ENCODE results near the gene PPARG.

The PPARG gene

DNA sequence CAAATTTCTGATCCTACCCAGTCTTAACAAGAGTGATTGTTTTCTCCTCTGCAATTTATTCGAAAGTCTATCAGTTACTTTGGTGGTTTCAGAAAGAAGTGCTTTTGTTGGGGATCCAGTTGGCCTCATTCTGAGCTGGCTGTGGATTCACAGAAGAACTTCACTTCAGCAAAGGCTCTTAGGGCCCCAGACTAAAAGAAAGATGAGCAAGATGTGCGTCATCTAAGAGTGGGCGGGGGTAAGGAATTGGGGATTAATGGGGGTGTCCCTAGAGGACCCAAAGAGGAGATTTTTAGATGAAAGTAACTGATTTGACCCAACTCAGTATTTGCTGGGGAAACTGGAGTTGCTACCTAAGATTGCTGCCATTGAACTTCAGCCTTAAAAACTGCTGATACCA lies 131.5 kb downstream of the PPARG start:
- DNase-seq: no peak

DNA sequence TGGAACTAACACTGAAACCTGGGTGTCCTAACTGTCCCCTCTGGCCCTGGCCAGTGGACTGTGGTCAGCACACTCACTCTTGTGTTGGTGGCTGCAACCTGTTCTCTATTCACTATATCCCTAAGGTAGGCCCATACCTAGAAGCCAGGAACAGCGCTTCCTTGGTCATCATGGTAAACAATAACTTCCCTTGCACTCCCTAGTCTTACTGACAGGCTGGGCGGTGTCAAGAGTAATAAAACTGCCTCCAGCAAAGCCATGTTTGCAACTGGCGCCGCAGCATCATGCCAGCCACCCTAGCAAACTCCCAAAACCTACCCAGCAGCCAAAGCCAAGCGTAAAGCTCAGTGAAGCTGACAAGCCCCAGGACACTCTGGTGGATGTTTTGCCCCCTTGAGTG lies 132.3 kb downstream of the PPARG start:
- no peak for DNase-seq

DNA sequence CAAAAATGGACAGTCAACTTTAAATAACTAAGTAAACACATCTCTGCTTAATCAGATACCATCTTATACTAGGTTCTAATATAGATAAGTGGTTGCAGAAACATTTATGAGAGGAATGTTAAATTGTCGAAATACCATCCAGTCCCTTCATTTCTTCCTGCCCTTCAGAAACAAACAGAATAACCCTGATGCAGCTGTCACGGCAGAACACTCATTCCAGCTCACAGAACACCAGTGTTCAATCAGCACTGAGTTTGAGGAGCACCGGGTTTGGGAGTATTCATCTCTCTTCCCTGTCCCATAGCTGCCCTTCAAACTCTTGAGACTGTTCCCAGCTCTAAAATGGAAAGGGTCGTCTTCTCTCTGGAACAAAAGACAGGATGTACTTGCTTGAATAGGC lies 134.3 kb downstream of the PPARG start:
- no peak for DNase-seq

DNA sequence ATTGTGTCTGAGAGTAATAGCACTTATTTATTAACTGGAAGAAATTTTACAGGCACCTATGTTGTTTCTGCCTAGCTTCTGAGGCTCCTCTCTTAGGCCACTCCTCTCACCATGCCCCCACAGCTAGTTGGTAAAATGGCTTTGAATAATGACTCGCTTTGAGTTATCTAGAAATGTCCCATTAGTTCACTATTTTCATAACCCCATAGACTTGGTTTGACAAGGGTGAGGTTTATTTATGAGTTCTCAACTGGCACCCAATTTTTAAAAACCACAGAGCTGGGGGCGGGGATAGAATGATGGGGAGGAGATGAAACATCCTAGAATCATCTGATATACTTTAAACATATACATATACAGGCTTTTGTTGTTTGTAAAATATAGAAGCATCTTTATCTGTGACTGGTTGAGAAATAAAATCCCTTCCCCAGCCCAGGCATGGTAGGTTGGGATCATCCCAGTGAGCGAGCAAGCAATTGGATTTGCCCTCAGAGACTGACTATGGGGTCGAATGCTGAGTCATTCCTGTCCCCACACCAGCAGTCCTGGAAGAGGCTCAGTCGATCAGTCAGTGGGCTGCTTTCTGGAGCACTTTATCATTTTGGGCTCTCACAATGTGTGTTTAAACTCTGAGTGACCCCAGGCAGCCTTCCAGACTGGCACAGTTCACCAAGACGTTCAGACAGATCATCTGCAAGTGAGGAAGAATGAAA lies 135.2 kb downstream of the PPARG start:
- no peak for DNase-seq

DNA sequence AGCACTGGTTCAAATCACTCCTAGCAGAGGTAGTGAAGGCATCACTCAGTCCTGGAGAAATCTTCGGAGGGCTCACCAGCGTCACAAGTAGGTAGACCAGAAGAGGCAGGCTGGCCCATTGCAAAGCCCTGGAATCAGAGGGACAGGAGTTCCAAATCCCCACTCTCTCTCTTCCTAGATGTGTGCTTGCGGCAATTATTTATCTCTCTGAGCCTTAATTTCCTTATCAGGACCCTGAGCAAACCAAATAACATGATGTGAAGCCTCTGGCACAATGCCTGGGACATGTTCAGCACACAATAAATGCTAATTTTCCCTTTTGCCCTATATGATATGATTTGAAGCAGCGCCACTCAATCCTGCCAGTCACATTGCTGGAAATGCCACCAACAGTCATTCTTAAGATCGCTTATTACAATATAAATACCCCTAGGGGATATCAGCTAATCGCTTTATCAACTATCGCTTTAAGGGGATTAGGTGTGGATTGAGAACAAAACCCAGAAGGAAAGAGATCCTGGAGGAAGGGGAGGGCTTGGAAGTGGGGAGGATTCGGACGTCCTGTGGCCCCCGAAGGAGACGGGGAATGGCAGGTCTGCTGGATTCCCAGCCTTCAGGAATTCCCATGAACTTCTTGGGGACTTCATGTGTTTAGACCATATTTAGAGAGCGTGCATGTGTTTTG lies 135.9 kb downstream of the PPARG start:
- DNase-seq: no peak

DNA sequence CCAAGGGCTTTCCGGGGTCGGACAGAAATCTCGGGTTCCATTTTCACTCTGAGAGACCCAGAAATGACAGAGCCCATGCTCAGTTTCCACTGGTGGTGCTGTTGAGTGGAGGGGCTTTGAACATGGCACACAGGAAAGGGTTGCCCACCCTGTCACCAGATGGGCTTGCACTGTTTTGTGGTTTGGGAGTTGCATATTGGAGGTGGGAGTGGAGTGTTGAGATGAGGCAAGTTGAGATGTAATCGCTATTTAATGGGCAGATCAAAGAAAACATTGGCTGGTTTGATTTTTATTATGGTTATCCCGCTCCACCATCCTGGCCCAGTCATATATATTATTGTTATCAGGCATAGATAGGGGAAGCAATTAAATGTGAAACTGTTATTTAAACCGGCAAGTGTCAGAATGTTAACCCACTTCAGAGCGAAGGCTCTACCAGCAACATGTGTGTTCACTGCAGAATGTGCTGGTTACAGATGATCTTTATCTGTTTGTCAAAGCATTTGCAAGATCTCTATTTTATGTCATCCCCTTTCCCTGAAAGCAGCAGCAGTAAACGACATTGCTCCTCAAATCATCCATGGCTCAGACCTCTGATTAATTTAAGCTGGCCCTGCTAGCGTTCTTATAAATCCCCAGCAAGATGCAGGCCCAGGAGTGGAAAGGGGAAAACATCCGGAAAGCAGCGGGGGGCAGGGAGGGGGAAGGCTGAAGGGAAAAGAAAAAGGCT lies 137.1 kb downstream of the PPARG start:
- DNase-seq: no peak

DNA sequence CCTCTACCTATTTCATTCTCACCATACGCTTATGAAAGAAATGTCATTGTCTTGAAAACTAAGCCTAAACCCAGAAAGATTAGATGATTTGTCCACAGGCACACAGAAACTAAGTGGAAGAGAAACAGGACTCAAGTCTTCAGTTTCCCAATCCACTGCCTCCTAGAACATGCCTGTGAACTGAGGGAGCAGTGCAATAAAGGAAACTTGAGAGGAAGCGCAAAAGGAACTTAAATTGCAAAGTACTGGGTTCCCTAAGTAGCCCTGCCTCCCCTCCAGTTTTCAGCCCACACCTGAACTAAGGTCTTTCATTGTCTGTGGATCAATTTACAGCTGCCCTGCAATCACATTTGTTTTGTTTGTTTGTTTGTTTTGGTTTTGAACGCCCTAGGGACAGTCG lies 138.7 kb downstream of the PPARG start:
- no peak for DNase-seq

DNA sequence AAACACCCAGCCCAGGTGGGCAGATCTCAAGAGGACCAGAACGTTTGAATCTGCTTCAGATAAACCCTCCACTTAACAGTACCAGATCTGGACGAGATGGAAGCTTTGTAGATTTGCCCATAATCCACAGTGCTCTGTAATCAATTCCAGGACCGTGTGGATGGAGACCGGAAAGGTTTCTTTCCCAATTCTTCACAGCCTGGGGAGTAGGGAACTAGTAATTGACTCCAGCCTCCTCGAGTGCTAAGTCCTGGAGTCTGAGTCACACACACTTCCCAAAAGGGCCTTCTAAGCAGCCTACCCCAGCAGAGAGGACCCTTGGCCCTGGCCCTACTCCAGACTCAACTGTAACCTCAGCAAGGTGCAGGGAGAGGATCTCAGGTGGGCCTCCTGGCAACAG lies 139.3 kb downstream of the PPARG start:
- no peak for DNase-seq

DNA sequence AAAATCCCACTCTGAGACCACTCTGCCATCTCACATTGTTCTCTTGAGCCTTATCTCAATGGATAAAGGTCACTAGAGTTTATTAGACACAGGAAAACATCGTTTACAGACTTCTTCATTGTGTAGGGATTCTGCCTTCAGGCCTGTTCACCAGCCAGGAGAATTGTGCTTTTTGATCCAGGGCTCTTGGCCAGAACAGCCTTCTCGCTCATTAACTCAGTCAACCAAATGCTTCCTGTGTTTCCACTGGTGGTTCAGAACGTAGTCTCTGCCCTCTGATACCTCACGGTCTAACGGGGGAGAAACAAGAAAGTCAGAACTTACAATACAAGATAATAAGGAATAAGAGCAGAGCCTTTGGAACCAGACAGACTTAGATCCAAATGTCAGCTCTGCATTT lies 141.2 kb downstream of the PPARG start:
- no peak for DNase-seq

DNA sequence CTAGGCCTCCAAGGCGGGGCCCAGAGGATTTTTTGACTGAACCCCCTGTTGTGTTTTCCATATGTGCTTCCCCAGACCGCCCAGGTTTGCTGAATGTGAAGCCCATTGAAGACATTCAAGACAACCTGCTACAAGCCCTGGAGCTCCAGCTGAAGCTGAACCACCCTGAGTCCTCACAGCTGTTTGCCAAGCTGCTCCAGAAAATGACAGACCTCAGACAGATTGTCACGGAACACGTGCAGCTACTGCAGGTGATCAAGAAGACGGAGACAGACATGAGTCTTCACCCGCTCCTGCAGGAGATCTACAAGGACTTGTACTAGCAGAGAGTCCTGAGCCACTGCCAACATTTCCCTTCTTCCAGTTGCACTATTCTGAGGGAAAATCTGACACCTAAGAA lies 145.0 kb downstream of the PPARG start:
- DNase-seq: no peak

DNA sequence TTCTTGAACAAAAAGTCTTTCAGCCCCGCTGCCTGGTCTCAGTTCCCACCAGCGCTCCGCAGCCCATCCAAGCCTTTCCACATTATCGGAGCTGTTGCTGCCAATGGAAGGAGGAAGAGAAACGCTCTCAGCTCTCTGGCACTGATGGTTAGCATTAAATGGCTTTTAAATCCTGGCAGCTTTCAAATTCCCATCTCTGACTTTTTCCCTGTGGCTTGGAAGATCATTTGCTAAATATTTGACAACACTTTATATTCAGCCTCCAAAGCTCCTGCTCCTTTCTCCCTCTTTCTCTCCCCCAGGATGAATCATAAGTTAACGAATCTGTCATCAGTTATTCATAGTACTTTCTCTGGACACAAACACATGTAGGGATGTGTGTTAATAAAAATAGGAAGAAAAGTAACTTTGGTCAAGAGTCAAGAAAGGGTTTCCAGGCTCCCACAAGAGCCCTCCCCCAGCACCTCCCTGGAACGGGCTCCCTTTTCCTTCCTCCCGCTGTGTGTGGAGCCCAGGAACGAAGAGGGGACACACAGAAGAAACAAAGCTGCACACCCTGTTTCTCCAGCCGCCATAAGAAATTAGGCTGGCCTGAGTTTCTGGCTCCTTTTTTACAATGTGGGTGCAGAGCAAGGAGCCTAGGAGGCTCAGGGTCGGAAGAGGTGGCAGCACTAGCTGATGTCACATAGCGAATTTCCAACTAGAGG lies 147.8 kb downstream of the PPARG start:
- no peak for DNase-seq

DNA sequence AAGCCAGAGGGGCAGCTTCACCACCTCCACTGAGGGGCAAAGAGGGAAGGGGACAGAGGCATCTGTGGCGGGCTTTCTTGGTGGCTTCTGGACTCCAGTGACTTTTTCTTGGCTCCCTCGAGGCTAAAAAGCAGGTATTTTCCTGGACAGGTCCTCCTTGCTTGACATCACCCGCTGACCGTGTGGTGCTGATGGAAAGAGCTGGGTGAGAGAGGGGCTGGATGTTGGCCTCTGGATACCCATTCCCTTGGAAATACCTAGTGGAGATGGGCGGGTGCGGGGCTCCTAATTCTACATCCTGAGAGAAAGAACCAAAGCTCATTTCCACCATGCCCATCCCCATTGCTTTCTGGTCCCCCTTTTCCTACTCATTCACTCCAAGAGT lies 148.3 kb downstream of the PPARG start:
- no peak for DNase-seq

DNA sequence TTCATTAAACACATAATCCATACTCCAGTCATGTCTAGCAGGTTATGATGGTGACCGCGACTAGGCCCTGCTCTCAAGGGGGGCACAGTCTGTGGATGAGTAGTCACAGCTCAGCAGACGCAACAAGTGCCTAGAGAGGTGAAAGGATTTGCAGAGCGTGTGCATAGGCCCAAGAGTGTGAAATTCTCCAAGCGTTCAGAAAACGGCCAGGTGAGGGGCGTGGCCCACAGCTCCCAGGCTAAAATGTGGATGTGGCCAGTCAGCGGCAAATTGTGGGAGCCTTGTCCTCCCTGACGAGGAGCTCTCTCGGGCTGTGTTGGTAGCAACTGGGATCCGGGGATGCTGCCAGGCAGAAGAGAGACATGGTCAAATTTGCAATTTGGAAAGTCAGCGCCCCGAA lies 149.0 kb downstream of the PPARG start:
- no peak for DNase-seq

DNA sequence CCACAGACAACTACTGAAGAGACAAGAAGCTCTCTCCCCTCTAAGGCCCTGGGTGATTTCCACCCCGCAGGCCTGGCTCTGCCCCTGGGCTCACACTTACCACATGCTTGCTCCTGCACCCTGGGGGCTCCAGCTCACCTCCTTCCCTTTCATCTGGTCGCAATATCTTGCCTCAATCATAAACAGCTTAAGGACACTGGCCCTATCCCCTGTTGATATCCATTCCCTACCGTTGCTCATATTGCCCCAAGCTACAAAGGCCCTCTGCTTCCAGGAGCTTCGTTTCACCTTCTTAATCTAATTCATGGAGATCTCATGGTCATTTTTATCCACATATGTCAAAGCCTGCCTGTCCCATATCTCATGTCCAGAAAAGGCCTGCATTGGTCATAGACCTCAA lies 149.4 kb downstream of the PPARG start:
- DNase-seq: no peak

DNA sequence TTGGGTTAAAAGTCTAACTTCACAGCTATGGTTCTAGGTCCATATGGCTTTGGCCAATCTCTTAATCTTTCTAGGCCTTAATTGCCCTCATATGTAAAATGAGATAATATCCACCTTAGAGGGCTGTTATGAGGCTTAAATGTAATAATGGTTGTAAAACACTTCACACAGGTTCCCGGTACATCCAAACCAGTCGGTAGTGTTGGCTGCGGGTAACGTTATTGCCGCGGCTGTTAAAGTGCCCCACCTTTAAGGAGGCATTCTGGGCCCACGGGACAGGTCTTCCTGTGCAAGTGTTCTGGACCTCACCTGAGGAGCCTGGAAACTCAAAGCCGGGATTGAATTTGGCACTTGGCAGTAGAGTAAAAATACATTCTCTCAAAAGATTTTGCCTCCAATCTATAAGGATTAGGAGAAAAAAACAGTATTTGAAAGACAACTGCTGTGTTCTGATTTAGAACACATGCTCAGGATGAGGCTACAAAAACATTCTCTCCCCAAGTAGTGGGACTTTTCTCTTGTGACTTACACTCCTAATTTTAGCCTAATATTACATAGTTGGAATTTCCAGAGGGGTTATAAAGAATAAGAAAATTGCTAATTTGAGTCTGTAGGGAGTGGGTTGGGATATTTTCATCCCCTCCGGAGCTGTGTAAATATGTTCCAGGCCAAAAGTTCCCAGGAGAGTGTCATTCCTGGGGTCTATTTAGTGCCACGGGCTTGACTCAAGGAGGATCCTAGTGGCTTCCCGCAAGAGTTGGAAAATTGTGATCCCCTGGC lies 150.5 kb downstream of the PPARG start:
- no peak for DNase-seq

DNA sequence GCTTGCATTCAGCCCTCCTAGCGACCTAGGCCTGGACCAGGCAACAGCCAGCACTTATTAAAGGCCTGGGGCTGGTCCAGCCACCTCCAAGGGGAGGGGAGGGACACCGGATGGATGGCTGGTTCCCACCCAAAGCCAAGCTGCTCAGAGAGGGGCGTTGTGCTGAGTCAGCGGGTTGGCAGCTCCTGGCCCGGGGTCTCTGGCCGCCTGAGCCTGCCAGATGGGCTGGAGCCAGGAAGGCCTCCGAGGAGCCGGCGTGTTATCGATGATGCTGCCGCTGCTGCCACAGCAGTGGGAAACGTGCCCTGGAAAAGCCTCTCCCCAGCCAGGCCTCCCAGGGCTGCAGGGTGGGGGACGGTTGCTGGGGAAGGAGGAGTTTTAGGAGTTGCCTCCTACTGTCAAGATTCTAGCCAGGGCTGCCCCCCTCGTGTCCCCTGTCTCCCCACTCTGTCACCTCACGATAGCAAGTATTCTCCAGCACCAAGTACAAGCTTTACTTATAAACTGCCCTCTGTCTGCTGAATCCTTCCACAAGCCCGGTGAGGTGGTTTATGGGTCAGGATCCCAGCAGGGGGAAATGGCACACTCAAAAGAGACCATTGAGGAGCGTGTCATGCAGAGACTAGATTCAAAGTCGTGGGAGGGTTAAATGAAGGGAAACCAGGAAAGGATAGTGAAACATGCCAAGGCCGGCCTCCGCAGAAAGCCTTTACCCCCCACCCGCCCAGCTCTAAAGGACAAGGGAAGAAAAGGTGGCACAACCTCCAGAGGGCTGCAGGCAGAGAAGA lies 152.3 kb downstream of the PPARG start:
- no peak for DNase-seq

DNA sequence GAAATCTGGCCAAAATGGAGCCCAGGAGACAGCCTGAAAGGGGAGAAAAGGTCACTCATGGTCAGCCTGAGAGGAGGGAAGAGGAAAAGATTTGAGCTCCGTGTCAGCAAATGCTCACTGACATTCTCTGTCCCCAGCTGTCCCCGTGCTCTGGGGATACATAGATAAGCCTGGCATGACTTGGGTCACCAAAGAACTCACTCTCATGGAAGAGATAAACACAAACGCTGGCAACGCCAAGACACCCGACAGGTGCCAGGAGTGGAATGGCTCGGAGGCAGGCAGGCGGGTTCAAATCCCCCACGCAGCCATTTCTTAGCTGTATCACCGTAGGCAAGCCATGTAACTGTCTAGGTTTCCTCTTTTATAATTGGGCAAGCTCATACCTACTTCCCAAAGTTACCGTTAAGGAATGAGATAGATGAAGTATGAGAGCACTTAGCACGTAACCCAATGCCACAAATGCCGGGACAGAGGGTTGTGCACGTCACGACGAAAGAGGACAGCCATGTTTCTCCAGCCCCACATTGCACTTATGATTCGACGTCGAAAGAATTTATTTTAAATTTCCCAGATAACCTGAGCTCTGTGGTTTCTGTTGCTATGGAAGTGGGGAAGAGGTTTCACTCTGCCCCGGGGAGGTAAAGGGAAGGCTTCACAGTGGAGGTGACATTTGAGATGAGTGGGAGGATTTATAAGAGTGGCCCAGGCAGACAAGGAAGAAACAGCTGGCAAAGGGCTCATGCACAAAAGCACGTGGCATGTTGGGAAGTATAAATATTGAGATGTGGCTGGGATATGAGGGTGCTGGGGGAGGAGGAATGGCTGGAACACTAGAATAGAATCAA lies 154.0 kb downstream of the PPARG start:
- no peak for DNase-seq

DNA sequence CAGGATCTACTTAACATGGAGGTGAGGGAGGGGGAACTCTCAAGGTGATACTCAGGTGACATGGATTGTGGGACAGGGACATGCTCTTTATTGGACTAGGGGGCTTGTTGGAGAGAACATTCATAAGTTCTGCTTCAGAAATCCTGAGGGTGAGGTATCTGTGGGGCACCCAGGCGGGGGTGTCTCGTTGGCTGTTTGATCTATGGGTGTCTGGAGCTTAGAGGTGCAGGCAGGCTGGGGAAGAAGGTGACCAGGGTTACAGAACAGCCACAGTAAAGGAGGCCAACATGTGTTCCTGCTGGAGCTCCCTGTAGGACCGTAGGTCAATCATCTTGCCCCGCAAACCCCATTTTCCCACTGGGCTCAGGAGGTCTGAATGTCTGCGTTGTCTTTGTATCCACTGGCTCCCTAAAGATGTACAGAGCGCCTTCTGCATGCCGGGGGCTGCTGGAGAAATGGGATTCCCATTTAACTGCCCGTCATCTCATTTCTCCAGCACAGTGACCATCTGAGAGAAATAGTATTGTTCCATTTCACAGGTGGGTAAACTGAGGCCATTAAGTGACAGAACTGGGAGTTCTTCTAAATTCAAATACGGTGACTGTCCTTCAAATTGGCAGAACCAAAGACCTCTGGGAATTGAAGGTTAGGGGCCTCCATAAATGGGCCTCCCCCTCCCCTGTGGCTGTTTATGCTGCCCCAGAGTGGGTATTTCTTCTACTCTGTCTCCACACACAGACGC lies 155.1 kb downstream of the PPARG start:
- DNase-seq: no peak

DNA sequence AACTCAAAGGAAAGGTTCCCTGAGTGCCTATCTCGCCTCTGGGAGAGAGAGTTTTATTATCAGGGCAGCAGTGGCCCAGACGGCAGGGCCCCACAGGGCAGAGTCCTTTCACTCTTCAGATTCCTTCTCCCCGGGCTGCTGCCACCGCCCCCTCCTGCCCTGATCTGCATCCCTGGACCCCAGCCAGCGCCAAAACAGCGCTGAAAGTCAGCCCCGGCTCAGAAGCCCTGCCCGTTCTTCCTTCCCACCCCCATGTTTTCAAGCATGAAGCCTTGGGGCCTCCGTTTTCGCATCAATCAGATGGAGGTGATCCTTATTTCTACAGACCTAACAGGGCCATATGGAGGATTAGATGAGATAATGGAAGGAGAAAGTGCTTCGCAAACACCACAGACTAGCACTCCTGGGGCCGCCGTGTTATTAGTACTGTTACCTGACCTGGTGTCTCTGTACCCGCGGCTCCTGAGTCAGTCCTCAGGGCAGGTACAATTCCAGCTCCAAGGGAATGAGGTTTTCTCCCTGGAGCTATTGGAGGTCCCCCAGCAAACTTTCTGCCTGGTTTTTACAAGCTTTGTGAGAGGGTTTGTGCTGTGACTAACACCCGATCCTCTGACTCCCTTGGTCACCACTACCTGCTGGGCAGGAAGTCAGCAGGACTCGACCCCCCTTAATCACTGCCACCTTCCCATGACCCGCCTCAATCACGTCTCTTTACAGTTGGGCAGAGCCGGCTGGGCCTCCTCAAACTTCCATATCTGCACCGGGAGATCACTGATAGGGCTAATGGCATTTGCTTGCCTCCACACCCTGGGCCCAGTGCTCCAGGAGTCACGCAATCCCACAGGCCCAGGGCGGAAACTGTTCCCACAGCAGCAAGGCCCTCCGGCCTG lies 156.0 kb downstream of the PPARG start:
- DNase-seq: no peak
